Amniotic stem cell (primary cell): ENCODE measurements around the gene GAGE10.

Experiments
- DNase-seq: peaks from one replicate; lab custom pipeline; 2025; lab: John Stamatoyannopoulos, UW

The GAGE10 gene

GRCh38 chrX:49303346-49303745 is at the start of gene GAGE10:
Gene GAGE10, plus strand, starts transcription at chrX:49303646. Its CDS starts 1,214 bp downstream, at chrX:49304860.
- no peak for DNase-seq

- DNase-seq = no peak
Observed at GRCh38 chrX:49254639-49255038, 48.8 kb upstream of the GAGE10 start.

- no peak for DNase-seq
Observed at GRCh38 chrX:49256268-49256995, 47.0 kb upstream of the GAGE10 start.

GRCh38 chrX:49257074-49257790 is 46.2 kb upstream of the GAGE10 start:
- DNase-seq = no peak

GRCh38 chrX:49257846-49258748 is 45.3 kb upstream of the GAGE10 start:
- no peak for DNase-seq

GRCh38 chrX:49258749-49259124 is 44.7 kb upstream of the GAGE10 start:
- no peak for DNase-seq

GRCh38 chrX:49260221-49260985 is 43.0 kb upstream of the GAGE10 start:
- no peak for DNase-seq

- no peak for DNase-seq
Observed at GRCh38 chrX:49262603-49263002, 40.8 kb upstream of the GAGE10 start.

GRCh38 chrX:49263631-49264030 is 39.8 kb upstream of the GAGE10 start:
- no peak for DNase-seq

GRCh38 chrX:49264460-49264859 is 39.0 kb upstream of the GAGE10 start, which contains the start of gene FOXP3:
Gene FOXP3, minus strand, starts transcription at chrX:49264710. Its CDS starts 6,205 bp downstream, at chrX:49258505.
- DNase-seq = no peak

- no peak for DNase-seq
Observed at GRCh38 chrX:49266523-49267445, 36.7 kb upstream of the GAGE10 start.

- DNase-seq = no peak
Observed at GRCh38 chrX:49268702-49269009, 34.8 kb upstream of the GAGE10 start.

GRCh38 chrX:49269010-49269766 is 34.3 kb upstream of the GAGE10 start:
- peak; percentile 93 for DNase-seq

GRCh38 chrX:49269767-49270248 is 33.6 kb upstream of the GAGE10 start, which contains the start of gene PPP1R3F:
Gene PPP1R3F, plus strand, starts transcription at chrX:49269793. Its CDS starts 77 bp downstream, at chrX:49269870.
- no peak for DNase-seq

- no peak for DNase-seq
Observed at GRCh38 chrX:49270249-49270921, 33.1 kb upstream of the GAGE10 start.

GRCh38 chrX:49271341-49271740 is 32.1 kb upstream of the GAGE10 start:
- DNase-seq = no peak

- no peak for DNase-seq
Observed at GRCh38 chrX:49272421-49272820, 31.0 kb upstream of the GAGE10 start.

GRCh38 chrX:49273181-49273727 is 30.2 kb upstream of the GAGE10 start:
- DNase-seq = no peak

- no peak for DNase-seq
Observed at GRCh38 chrX:49276207-49276606, 27.2 kb upstream of the GAGE10 start.
